K562 (cell line): ENCODE measurements around the gene PDE8B. TPM values are rescaled to one million over a fixed set of nuclear protein-coding genes. Genes with fewer than 3 reads are reported as not detected.

ENCODE experiments used
- ATAC-seq: fragments of 200-7000 bp; cut with Tn5 transposase; 3 replicates; pipeline ENCODE4 v1.9.1; 2020; ENCODE audit warnings: moderate library complexity
- BruUV-seq: library from RNA; stranded (reverse); fragments of 400-500 nt; replicated peaks from 2 replicates; lab custom pipeline; 2021; lab: Mats Ljungman, UMichigan
- CTCF ChIA-PET: fragments of 300-600 bp; formaldehyde crosslinking; extraction: SDS; loops from one replicate; lab custom pipeline; 2021; ENCODE audit warnings: low intra/inter-chr PET ratio; lab: Yijun Ruan, JAX
- POLR2A ChIA-PET: fragments of 300-600, 350-650 bp; sonication (Branson Sonifier 250); formaldehyde crosslinking; extraction: SDS; loops from one replicate; lab custom pipeline; 2021; ENCODE audit warnings: antibody characterized with exemption, inconsistent platforms; lab: Yijun Ruan, JAX
- DNase-seq, 4 experiments: peaks; one replicate each; pipeline versions ENCODE4 v3.0.0 to v3.0.0-alpha.2; 2011 to 2018; ENCODE audit warnings: low spot score in 3 of 4, mixed read lengths in 3 of 4; ENCODE audit errors: extremely low read depth in 1 of 4
- FAIRE-seq: peaks from 2 replicates; lab custom pipeline; 2011; peaks lifted over from hg19 to GRCh38; lab: Jason Lieb, UNC
- H2AFZ ChIP-seq: 2 replicates; pipeline ENCODE4 v1.6.0; 2011; ENCODE audit warnings: low read depth, low read length, control low read depth, inconsistent platforms
- H3K27ac ChIP-seq: fragments of 200-600 bp; 3 replicates; pipeline ENCODE4 v1.8.0; 2011; ENCODE audit warnings: low read depth, mild to moderate bottlenecking, control low read depth, inconsistent platforms, low read length, moderate library complexity, mixed read lengths; ENCODE audit errors: extremely low read depth
- H3K27me3 ChIP-seq, 2 experiments: fragments of 300-600 bp in 1 of 2; 2 replicates in 1 of 2; 3 replicates in 1 of 2; pipeline versions ENCODE4 v1.6.0 to v1.8.0; 2011; ENCODE audit warnings: inconsistent platforms in 2 of 2, low read length in 2 of 2, mild to moderate bottlenecking in 1 of 2, mixed read lengths in 1 of 2, moderate library complexity in 1 of 2; ENCODE audit not compliant: control insufficient read depth in 2 of 2, insufficient read depth in 2 of 2
- H3K36me3 ChIP-seq: fragments of 300-600 bp; 3 replicates; pipeline ENCODE4 v1.8.0; 2011; ENCODE audit warnings: mild to moderate bottlenecking, low read length, inconsistent platforms; ENCODE audit not compliant: control insufficient read depth, insufficient read depth
- H3K4me1 ChIP-seq, 2 experiments: fragments of 200-600 bp in 1 of 2; replicated peaks in 1 of 2; 2 replicates in 1 of 2; 3 replicates in 1 of 2; pipeline versions ENCODE4 v1.5.1 to v1.8.0; 2011; ENCODE audit warnings: inconsistent platforms in 2 of 2, low read length in 2 of 2, mild to moderate bottlenecking in 1 of 2, mixed read lengths in 1 of 2, moderate library complexity in 1 of 2; ENCODE audit not compliant: control insufficient read depth in 2 of 2, insufficient read depth in 2 of 2
- H3K4me2 ChIP-seq: 2 replicates; pipeline ENCODE4 v1.6.1; 2011; ENCODE audit warnings: low read length, control low read depth, inconsistent platforms, mixed read lengths; ENCODE audit not compliant: insufficient read depth
- H3K4me3 ChIP-seq: fragments of 200-600 bp; sonication (generic), shearing (Covaris generic); 2 replicates; pipeline ENCODE4 v1.5.1; 2016; ENCODE audit warnings: control low read depth, inconsistent platforms
- H3K79me2 ChIP-seq: fragments of 200-600 bp; 3 replicates; pipeline ENCODE4 v1.8.0; 2011; ENCODE audit warnings: low read length, inconsistent platforms; ENCODE audit not compliant: control insufficient read depth, insufficient read depth
- H3K9ac ChIP-seq, 2 experiments: 2 replicates each; pipeline versions ENCODE4 v1.6.0 to v1.6.1; 2011; ENCODE audit warnings: low read depth in 2 of 2, low read length in 2 of 2, control low read depth in 1 of 2, inconsistent platforms in 1 of 2, mild to moderate bottlenecking in 1 of 2, mixed read lengths in 1 of 2; ENCODE audit not compliant: insufficient read depth in 1 of 2
- H3K9me1 ChIP-seq: one replicate; pipeline ENCODE4 v1.6.0; 2011; ENCODE audit warnings: inconsistent platforms, mild to moderate bottlenecking, low read length, moderate library complexity; ENCODE audit not compliant: control insufficient read depth, insufficient read depth
- H3K9me3 ChIP-seq: replicated peaks from 2 replicates; pipeline ENCODE4 v1.5.1; 2011; ENCODE audit warnings: low read depth, low read length, inconsistent platforms; ENCODE audit not compliant: control insufficient read depth, insufficient read depth
- H4K20me1 ChIP-seq: replicated peaks from 2 replicates; pipeline ENCODE4 v1.6.1; 2011; ENCODE audit warnings: low read length, inconsistent platforms, mixed read lengths; ENCODE audit not compliant: control insufficient read depth, insufficient read depth
- ASH1L ChIP-seq: fragments of 450-650 bp; IDR thresholded peaks from 2 replicates; pipeline ENCODE4 v1.6.1; 2018; ENCODE audit warnings: borderline replicate concordance, mild to moderate bottlenecking, low read depth; ENCODE audit not compliant: partially characterized antibody
- BRD9 ChIP-seq: fragments of 450-650 bp; IDR thresholded peaks from 2 replicates; pipeline ENCODE4 v1.6.1; 2018; ENCODE audit warnings: low read depth; ENCODE audit not compliant: partially characterized antibody
- CC2D1A ChIP-seq: fragments of 450-650 bp; IDR thresholded peaks from 2 replicates; pipeline ENCODE4 v1.6.1; 2017; ENCODE audit warnings: mild to moderate bottlenecking
- ETS2 ChIP-seq: IDR thresholded peaks from 2 replicates; pipeline ENCODE4 v1.6.1; 2016; ENCODE audit warnings: borderline replicate concordance, missing genetic modification characterization, mild to moderate bottlenecking, moderate library complexity, missing compliant biosample characterization; ENCODE audit not compliant: poor library complexity, severe bottlenecking
- FUS ChIP-seq: fragments of 200-400 bp; formaldehyde crosslinking; optimal IDR thresholded peaks from 2 replicates; pipeline ENCODE3; 2017; ENCODE audit warnings: low read depth, low read length
- RBM22 ChIP-seq: fragments of 200-400 bp; formaldehyde crosslinking; IDR thresholded peaks from 2 replicates; pipeline ENCODE4 v1.6.1; 2018; ENCODE audit warnings: low read length, low read depth; ENCODE audit not compliant: poor library complexity, severe bottlenecking
- SMARCA5 ChIP-seq: fragments of 450-650 bp; IDR thresholded peaks from 2 replicates; pipeline ENCODE4 v1.6.1; 2016
- U2AF2 ChIP-seq: fragments of 200-400 bp; formaldehyde crosslinking; optimal IDR thresholded peaks from 2 replicates; pipeline ENCODE3; 2017; ENCODE audit warnings: low read depth, mild to moderate bottlenecking, low read length
- ZNF431 ChIP-seq: sonication (generic); formaldehyde crosslinking; IDR thresholded peaks from 2 replicates; pipeline ENCODE4 v1.8.0; 2022; ENCODE audit warnings: mild to moderate bottlenecking, missing genetic modification reagents
- ZNF436 ChIP-seq: fragments of 250-450, 450-650 bp; sonication (Bioruptor Pico); formaldehyde crosslinking; IDR thresholded peaks from 2 replicates; pipeline ENCODE4 v1.7.0; 2020; ENCODE audit warnings: mild to moderate bottlenecking
- ZNF586 ChIP-seq: fragments of 450-650 bp; formaldehyde crosslinking; conservative IDR thresholded peaks from 2 replicates; pipeline ENCODE4 v1.4.0; 2020; ENCODE audit warnings: mild to moderate bottlenecking, moderate library complexity
- WGBS: fragments of 100-300 bp; shearing (Covaris generic); methylation state at CpG from one replicate; pipeline ENCODE4 v1.1.6; 2016; ENCODE audit warnings: low coverage, mixed read lengths; ENCODE audit not compliant: insufficient coverage; ENCODE audit errors: missing lambda C conversion rate; 5-methylcytosine and 5-hydroxymethylcytosine counted together
- in situ Hi-C: fragments of 300-500 bp; cut with MboI; formaldehyde crosslinking; loops from 4 replicates; pipeline ENCODE4 v1.15.0; 2018; ENCODE audit warnings: inconsistent platforms, mixed read lengths
- intact Hi-C: fragments of 100-400 bp; cut with micrococcal nuclease; formaldehyde crosslinking; loops from 2 replicates; pipeline ENCODE4 v1.14.2; 2022
- polyA plus RNA-seq, 8 experiments: library from polyadenylated mRNA; depleted of rRNA in 4 of 8; stranded (reverse) in 5 of 8; unstranded in 3 of 8; fragments of >200 nt; fragmentation: Nextera tagmentation in 2 of 8; fragmentation: Illumina TruSeq in 1 of 8; extraction: Ambion mirVana in 2 of 8; extraction: Trizol in 1 of 8; gene quantifications; 2 replicates each; pipeline versions ENCODE4 v1.2.1 to v1.2.3, GENCODE V29; 2011 to 2014; ENCODE audit warnings: inconsistent platforms in 1 of 8, missing spikeins in 1 of 8
- total RNA-seq, 7 experiments: library from RNA; depleted of rRNA in 6 of 7; stranded (reverse); fragments of >200 nt in 6 of 7; fragmentation: Illumina TruSeq in 2 of 7; extraction: Trizol in 2 of 7; gene quantifications; 2 replicates each; pipeline versions ENCODE4 v1.2.1 to v1.2.3, GENCODE V29; 2011 to 2021; ENCODE audit warnings: low replicate concordance in 1 of 7
- TF ChIP-seq, protein P1 (sequence below): fragments of 250-450 bp; sonication (Bioruptor Pico); IDR thresholded peaks from 2 replicates; pipeline ENCODE4 v1.5.0; 2021; ENCODE audit warnings: mild to moderate bottlenecking, moderate library complexity
- TF ChIP-seq, protein P2 (sequence below): conservative IDR thresholded peaks from 2 replicates; pipeline ENCODE4 v1.6.1; 2011; ENCODE audit warnings: low read depth, mild to moderate bottlenecking, low read length; ENCODE audit not compliant: control insufficient read depth
- TF ChIP-seq, protein P3 (sequence below): fragments of 250-450 bp; sonication (Bioruptor Pico); IDR thresholded peaks from 2 replicates; pipeline ENCODE4 v1.5.0; 2020; ENCODE audit warnings: mild to moderate bottlenecking, borderline replicate concordance

The PDE8B gene
- total and polyA plus RNA-seq, 9 of the 15 experiments (the other 6 are each of a cell fraction or from before 2014, with no cell fraction given) = 0.15 to 0.28 TPM; not detected in 7

DNA sequence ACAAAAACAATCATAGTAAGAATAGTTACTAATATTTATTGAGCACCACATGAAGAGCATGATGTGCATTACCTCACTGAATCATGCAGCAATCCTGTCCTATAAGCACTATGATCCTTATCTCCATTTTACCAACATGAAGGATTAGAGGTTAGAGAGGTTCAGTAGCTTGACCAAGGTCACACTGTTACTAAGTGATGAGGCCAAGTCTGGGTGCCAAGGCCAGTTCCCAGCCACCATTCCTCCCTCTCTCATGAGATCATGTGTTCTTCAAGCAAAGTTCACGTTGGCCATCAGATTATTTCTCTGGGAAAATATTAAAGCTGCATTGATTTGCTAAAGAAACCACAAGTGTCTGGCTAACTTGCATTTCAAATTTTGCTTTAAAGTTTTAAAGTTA, 31.0 kb downstream of the PDE8B start:
- no peak overlapping the region for H2AFZ ChIP-seq
- ChIA-PET CTCF (no interaction called here), POLR2A (interaction anchor here (1.4 kb wide), 1 partner anchor 33 kb away, joined by 3 read pairs; no protein-coding TSS in a partner anchor)
- no peak overlapping the region for H3K27ac ChIP-seq
- H3K4me3 ChIP-seq = no peak overlapping the region
- in situ Hi-C loops = no loop called here
- DNase-seq (no peak), ATAC-seq (no peak), FAIRE-seq (no peak)
- H3K9ac ChIP-seq = no peak overlapping the region
- no peaks in the 10 kb centered on the region for H4K20me1 ChIP-seq
- H3K9me1 ChIP-seq = no peaks in the 10 kb centered on the region
- H3K36me3 ChIP-seq = no peaks in the 10 kb centered on the region
- BruUV-seq = no TSS peak
- H3K27me3 ChIP-seq = peaks cover 0 to 4% of the 10 kb centered on the region in 2 experiments; a peak in 1 of 5 replicates
- no peaks in the 10 kb centered on the region for H3K79me2 ChIP-seq
- no peak overlapping the region for H3K4me2 ChIP-seq
- H3K9me3 ChIP-seq = no peaks in the 10 kb centered on the region
- intact Hi-C loops = no loop called here
- WGBS = 0% methylated on average over 1 of the region's 1 CpG
- H3K4me1 ChIP-seq = no peaks in the 10 kb centered on the region
- TF ChIP-seq ASH1L (no peak), SMARCA5 (no peak), ZNF436 (no peak), RBM22 (no peak), CC2D1A (no peak), ZNF431 (no peak), ETS2 (tag) (no peak), BRD9 (no peak), ZNF586 (CRISPR knock-in tag) (no peak), U2AF2 (no peak), FUS (no peak)
- TF ChIP-seq, protein P1, sequence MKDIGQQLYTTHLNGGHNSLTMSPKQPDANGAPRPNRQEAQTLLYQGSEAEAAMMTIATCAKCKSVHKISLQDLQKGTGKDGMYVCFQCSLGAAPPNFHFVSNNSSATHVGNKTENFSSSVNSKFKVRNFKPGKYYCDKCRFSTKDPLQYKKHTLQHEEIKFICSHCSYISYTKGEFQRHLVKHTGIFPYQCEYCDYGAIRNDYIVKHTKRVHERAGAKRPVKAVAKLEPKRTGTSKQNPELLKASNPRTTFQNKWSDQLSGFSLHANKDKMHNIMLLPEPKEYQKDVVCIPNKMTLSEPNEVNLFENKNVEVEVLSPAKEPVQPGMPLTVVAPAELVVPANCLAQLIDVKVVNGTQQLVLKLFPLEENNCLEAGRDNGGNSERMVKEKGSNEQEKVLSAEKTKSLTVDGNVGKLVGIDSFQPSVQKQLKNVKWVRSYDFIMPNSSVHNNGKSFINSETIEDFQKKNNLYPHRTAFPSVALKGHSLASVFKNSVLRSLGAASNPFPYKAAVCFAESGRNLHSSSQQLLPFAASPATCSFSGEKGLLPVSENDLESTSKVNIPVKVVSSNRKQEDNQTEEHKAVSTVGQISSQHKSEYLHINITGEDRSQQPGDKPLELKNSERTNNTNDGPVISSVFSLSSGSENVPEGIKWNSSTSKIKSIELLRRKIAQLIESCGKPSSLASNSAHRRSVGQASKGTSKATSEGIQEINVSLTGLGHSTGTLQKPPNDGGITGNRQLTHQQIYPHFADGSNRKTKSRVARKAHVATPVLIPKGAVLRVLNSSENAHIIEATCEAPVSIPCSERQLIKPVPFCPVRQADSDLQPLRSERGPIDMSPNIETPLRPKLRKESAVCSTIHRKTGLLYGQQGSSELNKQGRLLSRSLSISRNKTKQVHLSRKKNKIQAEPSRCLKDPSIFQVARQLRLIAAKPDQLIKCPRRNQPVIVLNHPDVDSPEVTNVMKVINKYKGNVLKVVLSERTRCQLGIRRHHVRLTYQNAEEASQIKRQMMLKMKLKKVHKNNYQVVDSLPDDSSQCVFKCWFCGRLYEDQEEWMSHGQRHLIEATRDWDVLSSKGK = no peak
- TF ChIP-seq, protein P2, sequence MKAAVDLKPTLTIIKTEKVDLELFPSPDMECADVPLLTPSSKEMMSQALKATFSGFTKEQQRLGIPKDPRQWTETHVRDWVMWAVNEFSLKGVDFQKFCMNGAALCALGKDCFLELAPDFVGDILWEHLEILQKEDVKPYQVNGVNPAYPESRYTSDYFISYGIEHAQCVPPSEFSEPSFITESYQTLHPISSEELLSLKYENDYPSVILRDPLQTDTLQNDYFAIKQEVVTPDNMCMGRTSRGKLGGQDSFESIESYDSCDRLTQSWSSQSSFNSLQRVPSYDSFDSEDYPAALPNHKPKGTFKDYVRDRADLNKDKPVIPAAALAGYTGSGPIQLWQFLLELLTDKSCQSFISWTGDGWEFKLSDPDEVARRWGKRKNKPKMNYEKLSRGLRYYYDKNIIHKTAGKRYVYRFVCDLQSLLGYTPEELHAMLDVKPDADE = no peak
- TF ChIP-seq, protein P3, sequence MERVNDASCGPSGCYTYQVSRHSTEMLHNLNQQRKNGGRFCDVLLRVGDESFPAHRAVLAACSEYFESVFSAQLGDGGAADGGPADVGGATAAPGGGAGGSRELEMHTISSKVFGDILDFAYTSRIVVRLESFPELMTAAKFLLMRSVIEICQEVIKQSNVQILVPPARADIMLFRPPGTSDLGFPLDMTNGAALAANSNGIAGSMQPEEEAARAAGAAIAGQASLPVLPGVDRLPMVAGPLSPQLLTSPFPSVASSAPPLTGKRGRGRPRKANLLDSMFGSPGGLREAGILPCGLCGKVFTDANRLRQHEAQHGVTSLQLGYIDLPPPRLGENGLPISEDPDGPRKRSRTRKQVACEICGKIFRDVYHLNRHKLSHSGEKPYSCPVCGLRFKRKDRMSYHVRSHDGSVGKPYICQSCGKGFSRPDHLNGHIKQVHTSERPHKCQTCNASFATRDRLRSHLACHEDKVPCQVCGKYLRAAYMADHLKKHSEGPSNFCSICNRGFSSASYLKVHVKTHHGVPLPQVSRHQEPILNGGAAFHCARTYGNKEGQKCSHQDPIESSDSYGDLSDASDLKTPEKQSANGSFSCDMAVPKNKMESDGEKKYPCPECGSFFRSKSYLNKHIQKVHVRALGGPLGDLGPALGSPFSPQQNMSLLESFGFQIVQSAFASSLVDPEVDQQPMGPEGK = no peak
